HepG2 (cell line): ENCODE measurements around the gene OR1F1. TPM values are rescaled to one million over a fixed set of nuclear protein-coding genes. Genes with fewer than 3 reads are reported as not detected.

Experiments
- ATAC-seq: fragments of 200-7000 bp; cut with Tn5 transposase; 3 replicates; pipeline ENCODE4 v1.9.1; 2020; ENCODE audit warnings: mild to moderate bottlenecking, moderate library complexity
- BruUV-seq: library from RNA; stranded (reverse); fragments of 400-500 nt; replicated peaks from 2 replicates; lab custom pipeline; 2021; lab: Mats Ljungman, UMichigan
- CTCF ChIA-PET: fragments of 300-600 bp; formaldehyde crosslinking; extraction: SDS; loops from one replicate; lab custom pipeline; 2021; ENCODE audit warnings: low total read pairs, inconsistent platforms, low intra/inter-chr PET ratio; lab: Yijun Ruan, JAX
- POLR2A ChIA-PET: fragments of 350-600 bp; sonication (Branson Sonifier 250); formaldehyde crosslinking; loops from one replicate; lab custom pipeline; 2020; ENCODE audit warnings: antibody characterized with exemption, inconsistent platforms; lab: Yijun Ruan, JAX
- DNase-seq: peaks from one replicate; pipeline ENCODE4 v3.0.0-alpha.2; 2015; ENCODE audit warnings: low spot score
- FAIRE-seq: peaks from 3 replicates; lab custom pipeline; 2011; peaks lifted over from hg19 to GRCh38; lab: Jason Lieb, UNC
- H2AFZ ChIP-seq: one replicate; pipeline ENCODE4 v1.6.1; 2011; ENCODE audit warnings: low read length, inconsistent platforms
- H3K27ac ChIP-seq: fragments of 300-600 bp; 3 replicates; pipeline ENCODE4 v1.8.0; 2011; ENCODE audit warnings: mixed run types, mild to moderate bottlenecking, mixed read lengths, low read length, inconsistent platforms; ENCODE audit not compliant: insufficient read depth; ENCODE audit errors: extremely low read length
- H3K27me3 ChIP-seq, 2 experiments: fragments of 200-600 bp in 1 of 2; 2 replicates in 1 of 2; 3 replicates in 1 of 2; pipeline versions ENCODE4 v1.6.0 to v1.8.0; 2011; ENCODE audit warnings: low read length in 2 of 2, mild to moderate bottlenecking in 2 of 2, moderate library complexity in 2 of 2, inconsistent platforms in 1 of 2; ENCODE audit not compliant: insufficient read depth in 2 of 2, control insufficient read depth in 1 of 2
- H3K36me3 ChIP-seq, 2 experiments: fragments of 200-600 bp in 1 of 2; replicated peaks in 1 of 2; 2 replicates in 1 of 2; 3 replicates in 1 of 2; pipeline versions ENCODE4 v1.5.1 to v1.8.0; 2011; ENCODE audit warnings: low read length in 2 of 2, inconsistent platforms in 1 of 2; ENCODE audit not compliant: insufficient read depth in 2 of 2, control insufficient read depth in 1 of 2
- H3K4me1 ChIP-seq: 2 replicates; pipeline ENCODE4 v1.5.1; 2012; ENCODE audit warnings: low read length, inconsistent platforms; ENCODE audit not compliant: insufficient read depth
- H3K4me2 ChIP-seq: 2 replicates; pipeline ENCODE4 v1.6.0; 2011; ENCODE audit warnings: low read depth, low read length, inconsistent platforms
- H3K4me3 ChIP-seq, 3 experiments: fragments of 200-600 bp in 1 of 3; sonication (generic), shearing (Covaris generic) in 1 of 3; replicated peaks in 1 of 3; 2 replicates each; pipeline ENCODE4 v1.5.1; 2011 to 2016; ENCODE audit warnings: low read length in 3 of 3, inconsistent platforms in 2 of 3, low read depth in 2 of 3, mild to moderate bottlenecking in 2 of 3, control low read depth in 1 of 3, mixed read lengths in 1 of 3; ENCODE audit not compliant: insufficient read depth in 1 of 3
- H3K79me2 ChIP-seq: one replicate; pipeline ENCODE4 v1.6.1; 2011; ENCODE audit warnings: low read length, inconsistent platforms; ENCODE audit not compliant: insufficient read depth
- H3K9ac ChIP-seq: 2 replicates; pipeline ENCODE4 v1.6.0; 2011; ENCODE audit warnings: mild to moderate bottlenecking, low read depth, low read length, inconsistent platforms; ENCODE audit not compliant: insufficient read depth
- H3K9me3 ChIP-seq: 2 replicates; pipeline ENCODE4 v1.5.1; 2012; ENCODE audit warnings: mild to moderate bottlenecking, low read length
- H4K20me1 ChIP-seq: 2 replicates; pipeline ENCODE4 v1.6.0; 2011; ENCODE audit warnings: inconsistent platforms, mild to moderate bottlenecking, low read length, moderate library complexity; ENCODE audit not compliant: insufficient read depth
- CEBPB ChIP-seq: IDR thresholded peaks from 2 replicates; pipeline ENCODE4 v1.6.1; 2011; ENCODE audit warnings: low read depth, low read length, improper control_type of control experiment, borderline replicate concordance
- DMTF1 ChIP-seq: sonication (generic); formaldehyde crosslinking; IDR thresholded peaks from 2 replicates; pipeline ENCODE4 v1.4.0; 2020; ENCODE audit warnings: mild to moderate bottlenecking, missing genetic modification reagents
- KLF6 ChIP-seq: IDR thresholded peaks from 2 replicates; pipeline ENCODE4 v1.8.0; 2016; ENCODE audit warnings: missing biosample characterization, missing genetic modification reagents
- MAF1 ChIP-seq: sonication (generic); formaldehyde crosslinking; IDR thresholded peaks from 2 replicates; pipeline ENCODE4 v1.5.0; 2020; ENCODE audit warnings: missing genetic modification reagents, borderline replicate concordance
- MED13 ChIP-seq: sonication (generic); formaldehyde crosslinking; IDR thresholded peaks from 2 replicates; pipeline ENCODE4 v1.5.0; 2020; ENCODE audit warnings: missing genetic modification reagents
- NBN ChIP-seq: fragments of 450-650 bp; conservative IDR thresholded peaks from 2 replicates; pipeline ENCODE4 v1.6.1; 2017
- PRDM4 ChIP-seq: sonication (generic); formaldehyde crosslinking; IDR thresholded peaks from 2 replicates; pipeline ENCODE4 v1.9.0; 2021; ENCODE audit warnings: missing genetic modification reagents, borderline replicate concordance
- USF2 ChIP-seq, 2 experiments: sonication (generic) in 1 of 2; formaldehyde crosslinking in 1 of 2; IDR thresholded peaks; 2 replicates each; pipeline versions ENCODE4 v1.5.1 to v1.6.1; 2011 to 2020; ENCODE audit warnings: borderline replicate concordance in 1 of 2, low read depth in 1 of 2, low read length in 1 of 2, mild to moderate bottlenecking in 1 of 2, missing genetic modification reagents in 1 of 2, moderate library complexity in 1 of 2
- YEATS2 ChIP-seq: sonication (generic); formaldehyde crosslinking; IDR thresholded peaks from 2 replicates; pipeline ENCODE4 v1.4.0; 2020; ENCODE audit warnings: missing genetic modification reagents, borderline replicate concordance
- WGBS: methylation state at CpG from one replicate; pipeline ENCODE4 v1.1.6; 2017; ENCODE audit warnings: low lambda C conversion rate; 5-methylcytosine and 5-hydroxymethylcytosine counted together
- in situ Hi-C: cut with HindIII; loops from 2 replicates; pipeline ENCODE4 v1.10.0; 2017; ENCODE audit warnings: low pct_unique_long_range_greater_than_20kb; ENCODE audit not compliant: extremely low pct_ligation_motif_present
- intact Hi-C: fragments of 100-400 bp; cut with micrococcal nuclease; formaldehyde crosslinking; loops from one replicate; pipeline ENCODE4 v1.10.0; 2022; ENCODE audit not compliant: unreplicated experiment
- polyA plus RNA-seq, 8 experiments: library from polyadenylated mRNA; depleted of rRNA in 3 of 8; stranded (reverse) in 7 of 8; unstranded in 1 of 8; fragments of >200 nt; fragmentation: Illumina TruSeq in 4 of 8; extraction: Trizol in 4 of 8; gene quantifications; 2 replicates each; pipeline versions ENCODE4 v1.2.1 to v1.2.3, GENCODE V29; 2011 to 2016; ENCODE audit warnings: low read depth in 4 of 8, missing spikeins in 1 of 8, mixed read lengths in 1 of 8; ENCODE audit not compliant: insufficient read depth in 1 of 8
- total RNA-seq, 5 experiments: library from RNA; depleted of rRNA; stranded (reverse); fragments of >200 nt; fragmentation: Illumina TruSeq; extraction: Trizol; gene quantifications; 2 replicates each; pipeline ENCODE4 v1.2.3, GENCODE V29; 2016; ENCODE audit warnings: low read depth in 1 of 5
- TF ChIP-seq, protein P1 (sequence below): sonication (generic); formaldehyde crosslinking; IDR thresholded peaks from 2 replicates; pipeline ENCODE4 v1.4.0; 2020; ENCODE audit warnings: missing genetic modification reagents

OR1F1 gene
- total and polyA plus RNA-seq, 2 of the 13 experiments (the other 11 are each of a cell fraction or from before 2014, with no cell fraction given), result 0.90 TPM; not detected in 1

GRCh38 chr16:3142327-3142726 is 45.7 kb upstream of the OR1F1 start (continued):
- no peak for TF ChIP-seq MAF1 (CRISPR knock-in tag)
- no peak for TF ChIP-seq USF2 (IDR thresholded peaks at IDR 0.05; ENCODE audit: low read depth, low read length)
- TF ChIP-seq USF2 (CRISPR knock-in tag; IDR thresholded peaks at IDR 0.05; ENCODE audit: borderline replicate concordance), result no peak
- TF ChIP-seq NBN, result no peak
- TF ChIP-seq PRDM4 (CRISPR knock-in tag), result no peak
- TF ChIP-seq MED13 (CRISPR knock-in tag), result no peak

- in situ Hi-C loops, result no loop called here
- FAIRE-seq (no peak), DNase-seq (no peak), ATAC-seq (no peak)
- no TSS peak for BruUV-seq
- H3K27me3 ChIP-seq, result peaks cover 0 to 12% of the 10 kb centered on the region in 2 experiments; a peak in 1 of 5 replicates
- no peaks in the 10 kb centered on the region for H4K20me1 ChIP-seq
- H3K4me2 ChIP-seq, result no peak overlapping the region
- no peaks in the 10 kb centered on the region for H3K36me3 ChIP-seq
- H3K9me3 ChIP-seq, result no peaks in the 10 kb centered on the region
- H3K4me3 ChIP-seq, result no peak overlapping the region
- POLR2A ChIA-PET, result no interaction called here
- CTCF ChIA-PET, result no interaction called here
- H3K27ac ChIP-seq, result no peak overlapping the region
- peaks cover 45% of the 10 kb centered on the region for H3K4me1 ChIP-seq
- H3K79me2 ChIP-seq, result no peaks in the 10 kb centered on the region
- intact Hi-C loops, result no loop called here
- H2AFZ ChIP-seq, result no peak overlapping the region
- H3K9ac ChIP-seq, result no peak overlapping the region
- 94% methylated on average over 10 of the region's 13 CpGs for WGBS
- TF ChIP-seq, protein P1, sequence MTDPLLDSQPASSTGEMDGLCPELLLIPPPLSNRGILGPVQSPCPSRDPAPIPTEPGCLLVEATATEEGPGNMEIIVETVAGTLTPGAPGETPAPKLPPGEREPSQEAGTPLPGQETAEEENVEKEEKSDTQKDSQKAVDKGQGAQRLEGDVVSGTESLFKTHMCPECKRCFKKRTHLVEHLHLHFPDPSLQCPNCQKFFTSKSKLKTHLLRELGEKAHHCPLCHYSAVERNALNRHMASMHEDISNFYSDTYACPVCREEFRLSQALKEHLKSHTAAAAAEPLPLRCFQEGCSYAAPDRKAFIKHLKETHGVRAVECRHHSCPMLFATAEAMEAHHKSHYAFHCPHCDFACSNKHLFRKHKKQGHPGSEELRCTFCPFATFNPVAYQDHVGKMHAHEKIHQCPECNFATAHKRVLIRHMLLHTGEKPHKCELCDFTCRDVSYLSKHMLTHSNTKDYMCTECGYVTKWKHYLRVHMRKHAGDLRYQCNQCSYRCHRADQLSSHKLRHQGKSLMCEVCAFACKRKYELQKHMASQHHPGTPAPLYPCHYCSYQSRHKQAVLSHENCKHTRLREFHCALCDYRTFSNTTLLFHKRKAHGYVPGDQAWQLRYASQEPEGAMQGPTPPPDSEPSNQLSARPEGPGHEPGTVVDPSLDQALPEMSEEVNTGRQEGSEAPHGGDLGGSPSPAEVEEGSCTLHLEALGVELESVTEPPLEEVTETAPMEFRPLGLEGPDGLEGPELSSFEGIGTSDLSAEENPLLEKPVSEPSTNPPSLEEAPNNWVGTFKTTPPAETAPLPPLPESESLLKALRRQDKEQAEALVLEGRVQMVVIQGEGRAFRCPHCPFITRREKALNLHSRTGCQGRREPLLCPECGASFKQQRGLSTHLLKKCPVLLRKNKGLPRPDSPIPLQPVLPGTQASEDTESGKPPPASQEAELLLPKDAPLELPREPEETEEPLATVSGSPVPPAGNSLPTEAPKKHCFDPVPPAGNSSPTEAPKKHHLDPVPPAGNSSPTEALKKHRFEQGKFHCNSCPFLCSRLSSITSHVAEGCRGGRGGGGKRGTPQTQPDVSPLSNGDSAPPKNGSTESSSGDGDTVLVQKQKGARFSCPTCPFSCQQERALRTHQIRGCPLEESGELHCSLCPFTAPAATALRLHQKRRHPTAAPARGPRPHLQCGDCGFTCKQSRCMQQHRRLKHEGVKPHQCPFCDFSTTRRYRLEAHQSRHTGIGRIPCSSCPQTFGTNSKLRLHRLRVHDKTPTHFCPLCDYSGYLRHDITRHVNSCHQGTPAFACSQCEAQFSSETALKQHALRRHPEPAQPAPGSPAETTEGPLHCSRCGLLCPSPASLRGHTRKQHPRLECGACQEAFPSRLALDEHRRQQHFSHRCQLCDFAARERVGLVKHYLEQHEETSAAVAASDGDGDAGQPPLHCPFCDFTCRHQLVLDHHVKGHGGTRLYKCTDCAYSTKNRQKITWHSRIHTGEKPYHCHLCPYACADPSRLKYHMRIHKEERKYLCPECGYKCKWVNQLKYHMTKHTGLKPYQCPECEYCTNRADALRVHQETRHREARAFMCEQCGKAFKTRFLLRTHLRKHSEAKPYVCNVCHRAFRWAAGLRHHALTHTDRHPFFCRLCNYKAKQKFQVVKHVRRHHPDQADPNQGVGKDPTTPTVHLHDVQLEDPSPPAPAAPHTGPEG, result no peak
- no peak for TF ChIP-seq YEATS2 (CRISPR knock-in tag)
- no peak for TF ChIP-seq DMTF1 (CRISPR knock-in tag)
- TF ChIP-seq CEBPB, result no peak
- TF ChIP-seq KLF6 (CRISPR knock-in tag), result no peak
These were observed 45.2 kb upstream of the OR1F1 start for GRCh38 chr16:3142770-3143169.
